Naive thymus-derived CD4-positive, alpha-beta T cell (primary cell): ENCODE measurements around the gene APLF. TPM values are rescaled to one million over a fixed set of nuclear protein-coding genes. Genes with fewer than 3 reads are reported as not detected.

Experiments
- ATAC-seq: fragments of 150-1000 bp; cut with Tn5 transposase; 2 replicates; pipeline ENCODE4 v1.10.0; 2021; ENCODE audit warnings: mild to moderate bottlenecking, moderate library complexity
- CTCF ChIA-PET: fragments of 350-600 bp; sonication (Branson Sonifier 250); formaldehyde crosslinking; loops from one replicate; lab custom pipeline; 2021; ENCODE audit warnings: antibody characterized with exemption; lab: Charles Lee
- POLR2A ChIA-PET: fragments of 350-600 bp; sonication (Branson Sonifier 250); formaldehyde crosslinking; loops from one replicate; lab custom pipeline; 2021; ENCODE audit warnings: antibody characterized with exemption, inconsistent platforms; lab: Charles Lee
- DNase-seq, 9 donors: peaks; one replicate each; pipeline versions ENCODE4 v3.0.0 to v3.0.0-alpha.2; 2020 to 2022; ENCODE audit warnings: mixed read lengths in 1 of 9
- H3K27ac ChIP-seq: one replicate; pipeline ENCODE4 v1.7.0; 2013; ENCODE audit warnings: mild to moderate bottlenecking, low read depth, low read length, moderate library complexity
- H3K27me3 ChIP-seq, 2 donors: one replicate each; pipeline ENCODE4 v1.7.0; 2013; ENCODE audit warnings: low read length in 2 of 2, mild to moderate bottlenecking in 2 of 2, moderate library complexity in 2 of 2; ENCODE audit not compliant: control insufficient read depth in 2 of 2, insufficient read depth in 2 of 2
- H3K36me3 ChIP-seq, 3 experiments: 1 replicate in 2 of 3; 2 replicates in 1 of 3; pipeline ENCODE4 v1.7.0; 2013; ENCODE audit warnings: low read length in 3 of 3, mild to moderate bottlenecking in 3 of 3, moderate library complexity in 1 of 3; ENCODE audit not compliant: insufficient read depth in 3 of 3, control insufficient read depth in 2 of 3
- H3K4me1 ChIP-seq, 2 donors: one replicate each; pipeline ENCODE4 v1.7.0; 2013; ENCODE audit warnings: low read length in 2 of 2, mild to moderate bottlenecking in 2 of 2, moderate library complexity in 1 of 2; ENCODE audit not compliant: control insufficient read depth in 2 of 2, insufficient read depth in 2 of 2
- H3K4me3 ChIP-seq: 2 replicates; pipeline ENCODE4 v1.7.0; 2013; ENCODE audit warnings: mild to moderate bottlenecking, low read length
- H3K9me3 ChIP-seq, 3 experiments: 1 replicate in 2 of 3; 2 replicates in 1 of 3; pipeline ENCODE4 v1.7.0; 2013; ENCODE audit warnings: low read length in 3 of 3; ENCODE audit not compliant: control insufficient read depth in 2 of 3
- H3K27ac Mint-ChIP-seq, 9 donors: one replicate each; pipeline ENCODE4 v1.8.0; 2020 to 2022; ENCODE audit warnings: mixed read lengths in 9 of 9, mild to moderate bottlenecking in 8 of 9, moderate library complexity in 5 of 9, inconsistent platforms in 2 of 9
- H3K27me3 Mint-ChIP-seq, 5 donors: one replicate each; pipeline ENCODE4 v1.8.0; 2021 to 2022; ENCODE audit warnings: mixed read lengths in 5 of 5, mild to moderate bottlenecking in 1 of 5
- H3K36me3 Mint-ChIP-seq, 5 donors: one replicate each; pipeline ENCODE4 v1.8.0; 2020 to 2022; ENCODE audit warnings: mixed read lengths in 5 of 5, mild to moderate bottlenecking in 3 of 5, inconsistent platforms in 1 of 5
- H3K4me1 Mint-ChIP-seq, 7 donors: one replicate each; pipeline ENCODE4 v1.8.0; 2020 to 2022; ENCODE audit warnings: mixed read lengths in 7 of 7, mild to moderate bottlenecking in 3 of 7, inconsistent platforms in 1 of 7
- H3K4me3 Mint-ChIP-seq, 10 donors: one replicate each; pipeline ENCODE4 v1.8.0; 2020 to 2022; ENCODE audit warnings: mild to moderate bottlenecking in 10 of 10, mixed read lengths in 10 of 10, moderate library complexity in 6 of 10, inconsistent platforms in 2 of 10
- H3K9me3 Mint-ChIP-seq, 11 donors: one replicate each; pipeline ENCODE4 v1.8.0; 2020 to 2022; ENCODE audit warnings: mixed read lengths in 11 of 11, mild to moderate bottlenecking in 4 of 11, inconsistent platforms in 1 of 11, moderate library complexity in 1 of 11
- intact Hi-C, 2 donors: fragments of 100-400 bp; cut with micrococcal nuclease; formaldehyde crosslinking; loops; one replicate each; pipeline ENCODE4 v1.15.1; 2023
- polyA plus RNA-seq, 2 donors: library from polyadenylated mRNA; unstranded; fragments of 300-500 nt; fragmentation: Illumina TruSeq; gene quantifications; one replicate each; pipeline ENCODE4 v1.2.3, GENCODE V29; 2021
- total RNA-seq, 6 experiments: library from RNA in 5 of 6; stranded (reverse) in 5 of 6; gene quantifications; 1 replicate in 5 of 6; 2 replicates in 1 of 6; pipeline ENCODE4 v1.2.3 and lab custom pipeline; 2021 to 2026

Gene APLF
- total and polyA plus RNA-seq, 7 experiments from 2014 or later = 1.4 to 8.9 (median 3.5) TPM

GRCh38 chr2:68429311-68429826 is 38.0 kb upstream of the APLF start:
- Histone ChIP-seq H3K36me3 (no peaks in the 10 kb centered on the region), H3K4me1 (peaks cover 0 to 40% of the 10 kb centered on the region in 2 donors), H3K27me3 (no peaks in the 10 kb centered on the region), H3K9me3 (no peaks in the 10 kb centered on the region), H3K4me3 (no peak overlapping the region), H3K27ac (no peak overlapping the region)
- no peak for DNase-seq
- no peak for ATAC-seq
- no peak overlapping the region for H3K4me3 Mint-ChIP-seq
- H3K27me3 Mint-ChIP-seq = peaks cover 0 to 14% (median 0%) of the 10 kb centered on the region in 5 donors
- intact Hi-C loops = no loop called here
- no peaks in the 10 kb centered on the region for H3K9me3 Mint-ChIP-seq
- POLR2A ChIA-PET = no interaction called here
- no peak overlapping the region for H3K27ac Mint-ChIP-seq
- CTCF ChIA-PET = no interaction called here
- H3K36me3 Mint-ChIP-seq = no peaks in the 10 kb centered on the region
- H3K4me1 Mint-ChIP-seq = peaks cover 0 to 5% (median 0%) of the 10 kb centered on the region in 7 donors

GRCh38 chr2:68431316-68431972 is 35.9 kb upstream of the APLF start:
- Histone ChIP-seq H3K27me3 (no peaks in the 10 kb centered on the region), H3K4me3 (no peak overlapping the region), H3K27ac (no peak overlapping the region), H3K4me1 (peaks cover 0 to 20% of the 10 kb centered on the region in 2 donors), H3K36me3 (no peaks in the 10 kb centered on the region), H3K9me3 (no peaks in the 10 kb centered on the region)
- Mint-ChIP-seq H3K9me3 (peaks cover 0 to 1% (median 0%) of the 10 kb centered on the region in 11 donors), H3K4me3 (no peak overlapping the region), H3K27me3 (peaks cover 0 to 15% (median 0%) of the 10 kb centered on the region in 5 donors), H3K36me3 (no peaks in the 10 kb centered on the region), H3K4me1 (peaks cover 0 to 7% (median 0%) of the 10 kb centered on the region in 7 donors), H3K27ac (no peak overlapping the region)
- POLR2A ChIA-PET = no interaction called here
- intact Hi-C loops = no loop called here
- DNase-seq = no peak
- CTCF ChIA-PET = interaction anchor here (0.9 kb wide), 1 partner anchor 9 kb away, joined by 3 read pairs; no protein-coding TSS in a partner anchor
- no peak for ATAC-seq

- intact Hi-C loops = no loop called here
- H3K27me3 ChIP-seq = no peaks in the 10 kb centered on the region
- POLR2A ChIA-PET = no interaction called here
- no peak overlapping the region for H3K4me3 ChIP-seq
- H3K27ac Mint-ChIP-seq = no peak overlapping the region
- H3K9me3 ChIP-seq = no peaks in the 10 kb centered on the region
- peaks cover 0 to 15% (median 0%) of the 10 kb centered on the region in 5 donors for H3K27me3 Mint-ChIP-seq
- no peak overlapping the region for H3K4me3 Mint-ChIP-seq
- H3K9me3 Mint-ChIP-seq = peaks cover 0 to 1% (median 0%) of the 10 kb centered on the region in 11 donors
- no peak for ATAC-seq
- H3K4me1 ChIP-seq = peaks cover 0 to 4% of the 10 kb centered on the region in 2 donors
- no peaks in the 10 kb centered on the region for H3K36me3 Mint-ChIP-seq
- CTCF ChIA-PET = interaction anchor here (0.9 kb wide), 1 partner anchor 8 kb away, joined by 3 read pairs; no protein-coding TSS in a partner anchor
- H3K36me3 ChIP-seq = no peaks in the 10 kb centered on the region
- DNase-seq = no peak
- H3K4me1 Mint-ChIP-seq = peaks cover 0 to 4% (median 0%) of the 10 kb centered on the region in 7 donors
- H3K27ac ChIP-seq = no peak overlapping the region
Observed at GRCh38 chr2:68432696-68433658, 34.4 kb upstream of the APLF start.

- H3K27ac Mint-ChIP-seq = no peak overlapping the region
- H3K36me3 Mint-ChIP-seq = no peaks in the 10 kb centered on the region
- intact Hi-C loops = no loop called here
- Histone ChIP-seq H3K9me3 (no peaks in the 10 kb centered on the region), H3K4me3 (no peak overlapping the region), H3K27ac (no peak overlapping the region), H3K36me3 (no peaks in the 10 kb centered on the region), H3K4me1 (peaks cover 0 to 6% of the 10 kb centered on the region in 2 donors), H3K27me3 (no peaks in the 10 kb centered on the region)
- H3K4me1 Mint-ChIP-seq = peaks cover 0 to 7% (median 0%) of the 10 kb centered on the region in 7 donors
- DNase-seq (no peak), ATAC-seq (peak; percentile 57)
- peaks cover 0 to 1% (median 0%) of the 10 kb centered on the region in 11 donors for H3K9me3 Mint-ChIP-seq
- H3K27me3 Mint-ChIP-seq = peaks cover 0 to 18% (median 0%) of the 10 kb centered on the region in 5 donors
- no peak overlapping the region for H3K4me3 Mint-ChIP-seq
- ChIA-PET POLR2A (no interaction called here), CTCF (no interaction called here)
Observed at GRCh38 chr2:68434981-68435380, 32.4 kb upstream of the APLF start.

- Mint-ChIP-seq H3K27ac (no peak overlapping the region), H3K36me3 (no peaks in the 10 kb centered on the region)
- DNase-seq = no peak
Observed at GRCh38 chr2:68435615-68436014, 31.8 kb upstream of the APLF start.

GRCh38 chr2:68436270-68436669 is 31.1 kb upstream of the APLF start:
- Histone ChIP-seq H3K9me3 (no peaks in the 10 kb centered on the region), H3K4me1 (peaks cover 0 to 19% of the 10 kb centered on the region in 2 donors), H3K36me3 (no peaks in the 10 kb centered on the region), H3K27ac (no peak overlapping the region), H3K27me3 (no peaks in the 10 kb centered on the region), H3K4me3 (no peak overlapping the region)
- intact Hi-C loops = no loop called here
- ChIA-PET POLR2A (no interaction called here), CTCF (no interaction called here)
- Mint-ChIP-seq H3K27me3 (peaks cover 0 to 11% (median 0%) of the 10 kb centered on the region in 5 donors), H3K36me3 (no peaks in the 10 kb centered on the region), H3K27ac (no peak overlapping the region), H3K4me1 (peaks cover 0 to 12% (median 0%) of the 10 kb centered on the region in 7 donors), H3K4me3 (no peak overlapping the region), H3K9me3 (peaks cover 0 to 1% (median 0%) of the 10 kb centered on the region in 11 donors)
- ATAC-seq (no peak), DNase-seq (no peak)

More at GRCh38 chr2:68435615-68436014, 31.8 kb upstream of the APLF start:
- Mint-ChIP-seq H3K27me3 (peaks cover 0 to 14% (median 0%) of the 10 kb centered on the region in 5 donors), H3K4me3 (no peak overlapping the region), H3K4me1 (peaks cover 0 to 8% (median 0%) of the 10 kb centered on the region in 7 donors), H3K9me3 (peaks cover 0 to 1% (median 0%) of the 10 kb centered on the region in 11 donors)
- POLR2A ChIA-PET = no interaction called here
- Histone ChIP-seq H3K27ac (no peak overlapping the region), H3K9me3 (no peaks in the 10 kb centered on the region), H3K27me3 (no peaks in the 10 kb centered on the region), H3K4me3 (no peak overlapping the region), H3K4me1 (peaks cover 0 to 12% of the 10 kb centered on the region in 2 donors), H3K36me3 (no peaks in the 10 kb centered on the region)
- ATAC-seq = no peak
- CTCF ChIA-PET = no interaction called here
- intact Hi-C loops = no loop called here
